HepG2 (cell line): Measurements from ENCODE around the gene TFAP2E. TPM values are rescaled to one million over a fixed set of nuclear protein-coding genes. Genes with fewer than 3 reads are reported as not detected.

Experiments
- ERF ChIP-seq: IDR thresholded peaks from 2 replicates; pipeline ENCODE4 v1.6.1; 2018; ENCODE audit warnings: missing biosample characterization, missing genetic modification reagents
- NR2F1 ChIP-seq, 2 experiments: fragments of 450-650 bp in 1 of 2; formaldehyde crosslinking in 1 of 2; IDR thresholded peaks; 2 replicates each; pipeline versions ENCODE4 v1.5.0 to v1.6.1; 2016 to 2020; ENCODE audit warnings: mild to moderate bottlenecking in 1 of 2, missing compliant biosample characterization in 1 of 2, missing genetic modification reagents in 1 of 2, moderate library complexity in 1 of 2
- POLR2G ChIP-seq: fragments of 200-400 bp; formaldehyde crosslinking; IDR thresholded peaks from 2 replicates; pipeline ENCODE4 v1.6.1; 2018; ENCODE audit warnings: mild to moderate bottlenecking, low read depth, low read length, moderate library complexity
- SMC3 ChIP-seq: IDR thresholded peaks from 2 replicates; pipeline ENCODE4 v1.6.1; 2011; ENCODE audit warnings: low read length, improper control_type of control experiment
- STAG1 ChIP-seq: sonication (generic); formaldehyde crosslinking; IDR thresholded peaks from 2 replicates; pipeline ENCODE4 v1.4.0; 2020; ENCODE audit warnings: missing genetic modification reagents
- TCF7L2 ChIP-seq: IDR thresholded peaks from 2 replicates; pipeline ENCODE4 v1.6.1; 2011; ENCODE audit warnings: mild to moderate bottlenecking, low read depth, low read length, moderate library complexity
- ZMYM2 ChIP-seq: sonication (generic); formaldehyde crosslinking; IDR thresholded peaks from 2 replicates; pipeline ENCODE4 v1.8.0; 2022; ENCODE audit warnings: mild to moderate bottlenecking, missing genetic modification reagents
- ZNF256 ChIP-seq: sonication (generic); formaldehyde crosslinking; conservative IDR thresholded peaks from 2 replicates; pipeline ENCODE4 v1.4.0; 2020; ENCODE audit warnings: missing genetic modification reagents
- ZNF598 ChIP-seq: sonication (generic); formaldehyde crosslinking; IDR thresholded peaks from 2 replicates; pipeline ENCODE4 v1.5.1; 2020; ENCODE audit warnings: mild to moderate bottlenecking, missing genetic modification reagents, borderline replicate concordance
- ZSCAN21 ChIP-seq: sonication (generic); formaldehyde crosslinking; IDR thresholded peaks from 2 replicates; pipeline ENCODE4 v1.8.0; 2022; ENCODE audit warnings: mild to moderate bottlenecking, missing genetic modification reagents, moderate library complexity, borderline replicate concordance
- polyA plus RNA-seq, 8 experiments: library from polyadenylated mRNA; depleted of rRNA in 3 of 8; stranded (reverse) in 7 of 8; unstranded in 1 of 8; fragments of >200 nt; fragmentation: Illumina TruSeq in 4 of 8; extraction: Trizol in 4 of 8; gene quantifications; 2 replicates each; pipeline versions ENCODE4 v1.2.1 to v1.2.3, GENCODE V29; 2011 to 2016; ENCODE audit warnings: low read depth in 4 of 8, missing spikeins in 1 of 8, mixed read lengths in 1 of 8; ENCODE audit not compliant: insufficient read depth in 1 of 8
- total RNA-seq, 5 experiments: library from RNA; depleted of rRNA; stranded (reverse); fragments of >200 nt; fragmentation: Illumina TruSeq; extraction: Trizol; gene quantifications; 2 replicates each; pipeline ENCODE4 v1.2.3, GENCODE V29; 2016; ENCODE audit warnings: low read depth in 1 of 5
- TF ChIP-seq, protein P1 (sequence below): sonication (generic); formaldehyde crosslinking; IDR thresholded peaks from 2 replicates; pipeline ENCODE4 v1.5.0; 2020; ENCODE audit warnings: mild to moderate bottlenecking, missing genetic modification reagents, moderate library complexity
- TF ChIP-seq, protein P2 (sequence below): sonication (generic); formaldehyde crosslinking; IDR thresholded peaks from 2 replicates; pipeline ENCODE4 v1.5.1; 2020; ENCODE audit warnings: missing genetic modification reagents, mild to moderate bottlenecking, borderline replicate concordance

Gene TFAP2E
- total and polyA plus RNA-seq, 2 of the 13 experiments (the other 11 are each of a cell fraction or from before 2014, with no cell fraction given) = 0.31 to 0.41 TPM

DNA sequence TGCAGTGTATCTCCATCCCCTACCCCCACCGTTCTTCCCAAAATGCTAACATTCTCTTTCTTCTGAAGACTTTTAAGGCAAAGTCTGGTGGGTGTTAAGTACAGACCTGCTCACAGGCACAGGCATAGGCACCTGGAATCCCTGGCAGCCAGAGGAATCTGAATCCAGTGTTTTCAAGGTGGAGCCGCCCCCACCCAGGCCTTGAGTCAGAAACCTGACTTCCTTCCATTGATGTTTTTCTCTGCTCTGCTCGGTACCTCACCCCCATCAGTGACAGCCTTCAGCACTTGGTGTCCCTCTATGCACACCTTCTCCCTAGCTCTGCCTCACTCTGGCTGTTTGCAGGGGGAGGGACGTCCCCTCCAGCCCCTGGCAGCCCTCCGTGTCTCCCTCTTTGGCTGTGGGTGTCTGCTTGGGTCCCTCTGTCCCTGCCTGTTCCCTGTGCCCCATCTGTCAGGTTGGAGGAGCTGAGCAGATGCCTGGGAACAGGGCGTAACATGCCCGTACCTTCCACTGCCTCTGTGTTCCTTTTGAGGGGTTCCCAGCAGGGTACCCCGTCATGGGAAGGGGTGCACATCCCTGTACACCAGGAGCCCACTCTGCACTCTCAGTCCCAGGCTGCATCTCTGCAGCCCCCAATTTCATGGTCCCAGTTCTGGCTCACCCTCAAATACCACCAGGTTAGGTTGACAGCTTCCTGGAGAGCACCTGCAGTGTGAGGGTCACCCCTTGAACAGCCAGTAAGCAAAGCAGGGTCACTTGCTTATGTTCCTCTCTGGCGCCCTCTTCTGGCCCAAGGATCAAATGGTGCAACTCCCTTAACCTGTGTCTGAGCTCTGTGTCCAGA is 8.9 kb upstream of the TFAP2E start (continued):
- no peak for TF ChIP-seq TCF7L2
- no peak for TF ChIP-seq ZMYM2 (CRISPR knock-in tag)
- no peak for TF ChIP-seq ZSCAN21
- TF ChIP-seq NR2F1 (CRISPR knock-in tag; IDR thresholded peaks at IDR 0.05) = no peak
- TF ChIP-seq SMC3 = peak; percentile 58; the same call in 1 of the 2 replicates
- TF ChIP-seq ZNF256 = no peak
- TF ChIP-seq, protein P1, sequence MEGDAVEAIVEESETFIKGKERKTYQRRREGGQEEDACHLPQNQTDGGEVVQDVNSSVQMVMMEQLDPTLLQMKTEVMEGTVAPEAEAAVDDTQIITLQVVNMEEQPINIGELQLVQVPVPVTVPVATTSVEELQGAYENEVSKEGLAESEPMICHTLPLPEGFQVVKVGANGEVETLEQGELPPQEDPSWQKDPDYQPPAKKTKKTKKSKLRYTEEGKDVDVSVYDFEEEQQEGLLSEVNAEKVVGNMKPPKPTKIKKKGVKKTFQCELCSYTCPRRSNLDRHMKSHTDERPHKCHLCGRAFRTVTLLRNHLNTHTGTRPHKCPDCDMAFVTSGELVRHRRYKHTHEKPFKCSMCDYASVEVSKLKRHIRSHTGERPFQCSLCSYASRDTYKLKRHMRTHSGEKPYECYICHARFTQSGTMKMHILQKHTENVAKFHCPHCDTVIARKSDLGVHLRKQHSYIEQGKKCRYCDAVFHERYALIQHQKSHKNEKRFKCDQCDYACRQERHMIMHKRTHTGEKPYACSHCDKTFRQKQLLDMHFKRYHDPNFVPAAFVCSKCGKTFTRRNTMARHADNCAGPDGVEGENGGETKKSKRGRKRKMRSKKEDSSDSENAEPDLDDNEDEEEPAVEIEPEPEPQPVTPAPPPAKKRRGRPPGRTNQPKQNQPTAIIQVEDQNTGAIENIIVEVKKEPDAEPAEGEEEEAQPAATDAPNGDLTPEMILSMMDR = peak; percentile 85
- TF ChIP-seq, protein P2, sequence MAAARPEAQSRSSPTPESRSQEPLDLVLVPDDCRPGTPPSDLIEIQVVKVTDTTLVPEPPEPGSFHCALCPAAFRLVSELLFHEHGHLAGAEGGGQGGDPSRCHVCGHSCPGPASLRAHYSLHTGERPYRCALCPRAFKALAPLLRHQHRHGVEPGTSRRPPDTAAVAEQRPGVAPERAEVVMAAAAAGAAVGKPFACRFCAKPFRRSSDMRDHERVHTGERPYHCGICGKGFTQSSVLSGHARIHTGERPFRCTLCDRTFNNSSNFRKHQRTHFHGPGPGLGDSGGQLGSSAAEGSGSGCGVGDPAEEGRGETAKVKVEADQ (CRISPR knock-in tag) = no peak
- TF ChIP-seq STAG1 (CRISPR knock-in tag) = peak; percentile 76
- TF ChIP-seq ERF = 0 out of 2 replicates have a peak, but pooled peaks have one; percentile 40
- 0 out of 2 replicates have a peak, but pooled peaks have one; percentile 5 for TF ChIP-seq POLR2G
- TF ChIP-seq ZNF598 (CRISPR knock-in tag) = peak; percentile 53; the same call in 1 of the 2 replicates
